ENCODE results near the gene FOXE3. TPM values are rescaled to one million over a fixed set of nuclear protein-coding genes. Genes with fewer than 3 reads are reported as not detected.

FOXE3 gene
- total and polyA plus RNA-seq, 10 of the 15 experiments (the other 5 are each of a cell fraction or from before 2014, with no cell fraction given): 0.13 TPM; not detected in 9

GRCh38 chr1:47460456-47460855 lies 44.4 kb downstream of the FOXE3 start (continued):
- TF ChIP-seq IKZF2 (IDR thresholded peaks at IDR 0.05): no peak
- no peak for TF ChIP-seq TBL1XR1 (IDR thresholded peaks at IDR 0.05; ENCODE audit: low read depth, low read length)
- no peak for TF ChIP-seq ATF2 (IDR thresholded peaks at IDR 0.05; ENCODE audit: low read length)
- no peak for TF ChIP-seq SPI1 (IDR thresholded peaks at IDR 0.05; ENCODE audit: borderline replicate concordance, insufficient read depth, low read depth, low read length)

DNA sequence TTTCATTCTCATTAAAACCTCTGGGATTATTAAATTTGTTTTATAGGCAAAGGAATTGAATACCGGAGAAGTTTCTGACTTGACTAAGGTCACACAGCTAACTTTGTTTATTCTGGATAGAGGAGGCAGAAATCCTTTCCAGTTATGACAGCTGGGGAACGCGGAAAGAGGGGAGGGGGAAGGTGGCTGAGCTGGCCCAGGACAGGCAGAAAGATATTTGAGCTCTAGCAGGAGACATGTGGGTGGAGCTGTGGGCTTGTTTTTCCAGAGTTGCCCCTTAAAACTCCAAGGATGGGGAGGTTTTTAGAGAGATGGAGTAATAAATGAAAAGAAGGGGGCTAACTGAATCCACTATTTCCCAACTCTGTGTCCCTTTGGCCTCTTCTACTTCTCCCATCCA lies 49.5 kb downstream of the FOXE3 start:
- FAIRE-seq: no peak
- ChIA-PET POLR2A (no interaction called here), RAD21 (ENCODE audit: unreplicated experiment) (no interaction called here), CTCF (no interaction called here), SMC1A (ENCODE audit: uncharacterized antibody, unreplicated experiment) (no interaction called here)
- Histone ChIP-seq H3K27me3 (replicated peaks in 1 of 2; ENCODE audit: control insufficient read depth in 2 of 2, insufficient read depth in 2 of 2, low read length in 1 of 2) (peaks cover 0 to 2% of the 10 kb centered on the region in 2 experiments; a peak in 2 of 4 replicates), H3K4me2 (ENCODE audit: control insufficient read depth, insufficient read depth) (no peak overlapping the region), H3K36me3 (ENCODE audit: control insufficient read depth in 2 of 2, insufficient read depth in 2 of 2, low read length in 1 of 2) (no peaks in the 10 kb centered on the region), H3K4me1 (ENCODE audit: control insufficient read depth, insufficient read depth, low read length) (no peaks in the 10 kb centered on the region), H3K4me3 (no peak overlapping the region), H3K27ac (ENCODE audit: control insufficient read depth, insufficient read depth) (no peak overlapping the region), H3K9ac (ENCODE audit: control insufficient read depth, insufficient read depth, low read length) (no peak overlapping the region), H4K20me1 (ENCODE audit: control insufficient read depth, insufficient read depth) (no peaks in the 10 kb centered on the region), H3K79me2 (ENCODE audit: control insufficient read depth, insufficient read depth, low read length) (no peaks in the 10 kb centered on the region), H3K9me3 (replicated peaks; ENCODE audit: control insufficient read depth, insufficient read depth, low read length) (no peaks in the 10 kb centered on the region), H2AFZ (ENCODE audit: control insufficient read depth, low read depth, low read length) (no peak overlapping the region)
- no peak for ATAC-seq
- in situ Hi-C loops (cut with MboI): no loop called here
- DNase-seq (ENCODE audit: low read depth, low spot score): no peak
- 9% methylated on average over 3 of the region's 3 CpGs for WGBS (ENCODE audit: insufficient coverage, insufficient replicate concordance, low lambda C conversion rate, missing lambda C conversion rate)
- no peak for TF ChIP-seq TCF12 (IDR thresholded peaks at IDR 0.05; ENCODE audit: low read depth, low read length)
- no peak for TF ChIP-seq SMC3 (IDR thresholded peaks at IDR 0.05; ENCODE audit: borderline replicate concordance, low read length)
- TF ChIP-seq JUNB (IDR thresholded peaks at IDR 0.05): no peak
- TF ChIP-seq LARP7 (IDR thresholded peaks at IDR 0.05): no peak
- TF ChIP-seq PML (IDR thresholded peaks at IDR 0.05; ENCODE audit: low read length): no peak
- TF ChIP-seq ASH2L (IDR thresholded peaks at IDR 0.05; ENCODE audit: borderline replicate concordance, low read depth): no peak
- no peak for TF ChIP-seq ATF7 (IDR thresholded peaks at IDR 0.05; ENCODE audit: low read depth)
- no peak for TF ChIP-seq RELA (IDR thresholded peaks at IDR 0.05; ENCODE audit: borderline replicate concordance, partially characterized antibody)
- TF ChIP-seq PAX8 (IDR thresholded peaks at IDR 0.05): no peak
- no peak for TF ChIP-seq NFYB (IDR thresholded peaks at IDR 0.05; ENCODE audit: insufficient read depth, low read depth, low read length)
- no peak for TF ChIP-seq USF1 (IDR thresholded peaks at IDR 0.05; ENCODE audit: borderline replicate concordance, extremely low read length, insufficient read depth, low read depth, low read length)
- no TSS peak for BruUV-seq (replicated peaks)
- intact Hi-C loops (cut with micrococcal nuclease; ENCODE audit: unreplicated experiment): no loop called here

Other genes with a start within 250 kb of the FOXE3 start
- not detected in 2 replicates for gene PDZK1IP1, start 226.2 kb upstream of the FOXE3 start, total RNA-seq (2014; rRNA removed)
- gene PDZK1IP1, start 226.2 kb upstream of the FOXE3 start, total RNA-seq (2014; rRNA removed; fragmentation: Illumina TruSeq; extraction: Trizol): not detected in 2 replicates
- gene PDZK1IP1, start 226.2 kb upstream of the FOXE3 start, total RNA-seq (2021): not detected in 2 replicates
- not detected in 2 replicates for gene PDZK1IP1, start 226.2 kb upstream of the FOXE3 start, polyA plus RNA-seq (2011; rRNA removed)
- gene PDZK1IP1, start 226.2 kb upstream of the FOXE3 start, polyA plus RNA-seq (2014; fragmentation: Illumina TruSeq; extraction: Trizol): not detected in 2 replicates
- not detected for gene PDZK1IP1, start 226.2 kb upstream of the FOXE3 start, polyA plus RNA-seq (2014; fragmentation: Nextera tagmentation; extraction: Ambion mirVana)
- not detected in 2 replicates for gene PDZK1IP1, start 226.2 kb upstream of the FOXE3 start, polyA plus RNA-seq (2014; rRNA removed)
- not detected for gene PDZK1IP1, start 226.2 kb upstream of the FOXE3 start, polyA plus RNA-seq (2016; fragmentation: Nextera tagmentation; extraction: Ambion mirVana)
- gene TAL1, start 184.1 kb upstream of the FOXE3 start, total RNA-seq (2014; rRNA removed): not detected in 2 replicates
- not detected in 2 replicates for gene TAL1, start 184.1 kb upstream of the FOXE3 start, total RNA-seq (2014; rRNA removed; fragmentation: Illumina TruSeq; extraction: Trizol)
- gene TAL1, start 184.1 kb upstream of the FOXE3 start, total RNA-seq (2021): 0.05 TPM in 2 replicates
- not detected in 2 replicates for gene TAL1, start 184.1 kb upstream of the FOXE3 start, polyA plus RNA-seq (2011; rRNA removed)
- not detected in 2 replicates for gene TAL1, start 184.1 kb upstream of the FOXE3 start, polyA plus RNA-seq (2014; fragmentation: Illumina TruSeq; extraction: Trizol)
- gene TAL1, start 184.1 kb upstream of the FOXE3 start, polyA plus RNA-seq (2014; fragmentation: Nextera tagmentation; extraction: Ambion mirVana): not detected
- not detected in 2 replicates for gene TAL1, start 184.1 kb upstream of the FOXE3 start, polyA plus RNA-seq (2014; rRNA removed)
- not detected for gene TAL1, start 184.1 kb upstream of the FOXE3 start, polyA plus RNA-seq (2016; fragmentation: Nextera tagmentation; extraction: Ambion mirVana)
- 26.3 and 33.1 TPM in 2 replicates for gene STIL, start 102.1 kb upstream of the FOXE3 start, total RNA-seq (2014; rRNA removed)
- gene STIL, start 102.1 kb upstream of the FOXE3 start, total RNA-seq (2014; rRNA removed; fragmentation: Illumina TruSeq; extraction: Trizol): 31.1 and 32.8 TPM in 2 replicates
- gene STIL, start 102.1 kb upstream of the FOXE3 start, total RNA-seq (2021): 22.9 and 23.3 TPM in 2 replicates
- gene STIL, start 102.1 kb upstream of the FOXE3 start, polyA plus RNA-seq (2011; rRNA removed): 35.1 and 42.7 TPM in 2 replicates
- gene STIL, start 102.1 kb upstream of the FOXE3 start, polyA plus RNA-seq (2014; fragmentation: Illumina TruSeq; extraction: Trizol): 28.5 and 34.1 TPM in 2 replicates
- gene STIL, start 102.1 kb upstream of the FOXE3 start, polyA plus RNA-seq (2014; fragmentation: Nextera tagmentation; extraction: Ambion mirVana): 1 to 10 TPM; 6.0 to 6.3 TPM
- gene STIL, start 102.1 kb upstream of the FOXE3 start, polyA plus RNA-seq (2014; rRNA removed): 17.1 and 18.2 TPM in 2 replicates
- gene STIL, start 102.1 kb upstream of the FOXE3 start, polyA plus RNA-seq (2016; fragmentation: Nextera tagmentation; extraction: Ambion mirVana): 10 to 100 TPM; 26.8 to 30.0 TPM
- 79.8 and 100 TPM in 2 replicates for gene CMPK1, start 82.5 kb upstream of the FOXE3 start, total RNA-seq (2014; rRNA removed)
- gene CMPK1, start 82.5 kb upstream of the FOXE3 start, total RNA-seq (2014; rRNA removed; fragmentation: Illumina TruSeq; extraction: Trizol): 122 and 130 TPM in 2 replicates
- gene CMPK1, start 82.5 kb upstream of the FOXE3 start, total RNA-seq (2021): 112 and 116 TPM in 2 replicates
- gene CMPK1, start 82.5 kb upstream of the FOXE3 start, polyA plus RNA-seq (2011; rRNA removed): 79.2 and 141 TPM in 2 replicates
- gene CMPK1, start 82.5 kb upstream of the FOXE3 start, polyA plus RNA-seq (2014; fragmentation: Illumina TruSeq; extraction: Trizol): 126 and 161 TPM in 2 replicates
- 10 to 100 TPM; 43.7 to 61.0 TPM for gene CMPK1, start 82.5 kb upstream of the FOXE3 start, polyA plus RNA-seq (2014; fragmentation: Nextera tagmentation; extraction: Ambion mirVana)
- 67.2 and 76.6 TPM in 2 replicates for gene CMPK1, start 82.5 kb upstream of the FOXE3 start, polyA plus RNA-seq (2014; rRNA removed)
- gene CMPK1, start 82.5 kb upstream of the FOXE3 start, polyA plus RNA-seq (2016; fragmentation: Nextera tagmentation; extraction: Ambion mirVana): 100 to 1,000 TPM in 1 of 2 experiments, 10 to 100 TPM in 1; 91.5 to 159 TPM
- gene FOXD2, start 21.8 kb downstream of the FOXE3 start, total RNA-seq (2014; rRNA removed): under 0.01 and 0.05 TPM in 2 replicates
- 0.04 TPM in 1 of 2 replicates, not detected in the other for gene FOXD2, start 21.8 kb downstream of the FOXE3 start, total RNA-seq (2014; rRNA removed; fragmentation: Illumina TruSeq; extraction: Trizol)
- gene FOXD2, start 21.8 kb downstream of the FOXE3 start, total RNA-seq (2021): 0.05 TPM in 1 of 2 replicates, not detected in the other
- gene FOXD2, start 21.8 kb downstream of the FOXE3 start, polyA plus RNA-seq (2011; rRNA removed): 0.01 and 0.04 TPM in 2 replicates
- 0.01 TPM in 1 of 2 replicates, not detected in the other for gene FOXD2, start 21.8 kb downstream of the FOXE3 start, polyA plus RNA-seq (2014; fragmentation: Illumina TruSeq; extraction: Trizol)
- gene FOXD2, start 21.8 kb downstream of the FOXE3 start, polyA plus RNA-seq (2014; fragmentation: Nextera tagmentation; extraction: Ambion mirVana): under 1 TPM in 1 of 2 experiments, not detected in 1; 0.04 TPM
- 0.01 and 0.04 TPM in 2 replicates for gene FOXD2, start 21.8 kb downstream of the FOXE3 start, polyA plus RNA-seq (2014; rRNA removed)
- under 1 TPM; 0.23 to 0.27 TPM for gene FOXD2, start 21.8 kb downstream of the FOXE3 start, polyA plus RNA-seq (2016; fragmentation: Nextera tagmentation; extraction: Ambion mirVana)